Kidney epithelial cell (primary cell): ENCODE data around the gene TRABD. TPM values are rescaled to one million over a fixed set of nuclear protein-coding genes. Genes with fewer than 3 reads are reported as not detected.
"Not testable (repeated sequence)": the region's sequence is repeated elsewhere in the genome, so short reads cannot be mapped to it uniquely, and the experiment has no call there.

Source experiments
- DNase-seq: peaks from one replicate; pipeline ENCODE4 v3.0.0-alpha.2; 2010; ENCODE audit warnings: low read depth
- H3K27me3 ChIP-seq: 2 replicates; pipeline ENCODE4 v1.6.0; 2011; ENCODE audit warnings: low read length; ENCODE audit not compliant: control insufficient read depth, insufficient read depth
- H3K36me3 ChIP-seq: 2 replicates; pipeline ENCODE4 v1.5.1; 2011; ENCODE audit warnings: low read length; ENCODE audit not compliant: control insufficient read depth, insufficient read depth
- H3K4me3 ChIP-seq: 2 replicates; pipeline ENCODE4 v1.5.1; 2011; ENCODE audit warnings: low read depth, mild to moderate bottlenecking, control low read depth, low read length
- total RNA-seq: library from RNA; depleted of rRNA; stranded (reverse); fragments of >200 nt; gene quantifications from 2 replicates; pipeline ENCODE4 v1.2.3, GENCODE V29; 2015
- TF ChIP-seq, protein P1 (sequence below): IDR thresholded peaks from 2 replicates; pipeline ENCODE4 v1.5.1; 2011; ENCODE audit warnings: mild to moderate bottlenecking, moderate library complexity, low read length, control low read depth, inconsistent platforms; ENCODE audit not compliant: insufficient read depth, poor library complexity, severe bottlenecking

TRABD gene
- total RNA-seq, 1 donor from 2014 or later = 60.2 TPM

DNA sequence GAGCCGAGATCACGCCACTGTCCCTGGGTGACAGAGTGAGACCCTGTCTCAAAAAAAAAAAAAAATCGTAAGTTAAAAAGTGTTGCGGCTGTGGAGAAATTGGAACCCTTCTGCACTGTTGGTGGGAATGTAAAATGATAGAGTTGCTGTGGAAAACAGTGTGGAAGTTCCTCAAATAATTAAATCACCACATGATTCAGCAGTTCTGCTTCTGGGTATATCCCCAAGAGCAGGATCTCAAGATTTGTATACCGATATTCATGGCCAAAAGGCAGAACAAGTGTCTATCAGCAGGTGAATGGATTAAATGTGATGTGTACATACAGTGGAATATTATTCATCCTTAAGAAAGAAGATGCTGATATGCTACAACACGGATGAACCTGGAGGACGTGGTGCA, 18.9 kb downstream of the TRABD start:
- no peak for DNase-seq
- no peaks in the 10 kb centered on the region for H3K27me3 ChIP-seq
- H3K4me3 ChIP-seq = no peak overlapping the region
- H3K36me3 ChIP-seq = no peaks in the 10 kb centered on the region
- TF ChIP-seq, protein P1, sequence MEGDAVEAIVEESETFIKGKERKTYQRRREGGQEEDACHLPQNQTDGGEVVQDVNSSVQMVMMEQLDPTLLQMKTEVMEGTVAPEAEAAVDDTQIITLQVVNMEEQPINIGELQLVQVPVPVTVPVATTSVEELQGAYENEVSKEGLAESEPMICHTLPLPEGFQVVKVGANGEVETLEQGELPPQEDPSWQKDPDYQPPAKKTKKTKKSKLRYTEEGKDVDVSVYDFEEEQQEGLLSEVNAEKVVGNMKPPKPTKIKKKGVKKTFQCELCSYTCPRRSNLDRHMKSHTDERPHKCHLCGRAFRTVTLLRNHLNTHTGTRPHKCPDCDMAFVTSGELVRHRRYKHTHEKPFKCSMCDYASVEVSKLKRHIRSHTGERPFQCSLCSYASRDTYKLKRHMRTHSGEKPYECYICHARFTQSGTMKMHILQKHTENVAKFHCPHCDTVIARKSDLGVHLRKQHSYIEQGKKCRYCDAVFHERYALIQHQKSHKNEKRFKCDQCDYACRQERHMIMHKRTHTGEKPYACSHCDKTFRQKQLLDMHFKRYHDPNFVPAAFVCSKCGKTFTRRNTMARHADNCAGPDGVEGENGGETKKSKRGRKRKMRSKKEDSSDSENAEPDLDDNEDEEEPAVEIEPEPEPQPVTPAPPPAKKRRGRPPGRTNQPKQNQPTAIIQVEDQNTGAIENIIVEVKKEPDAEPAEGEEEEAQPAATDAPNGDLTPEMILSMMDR = no peak

DNA sequence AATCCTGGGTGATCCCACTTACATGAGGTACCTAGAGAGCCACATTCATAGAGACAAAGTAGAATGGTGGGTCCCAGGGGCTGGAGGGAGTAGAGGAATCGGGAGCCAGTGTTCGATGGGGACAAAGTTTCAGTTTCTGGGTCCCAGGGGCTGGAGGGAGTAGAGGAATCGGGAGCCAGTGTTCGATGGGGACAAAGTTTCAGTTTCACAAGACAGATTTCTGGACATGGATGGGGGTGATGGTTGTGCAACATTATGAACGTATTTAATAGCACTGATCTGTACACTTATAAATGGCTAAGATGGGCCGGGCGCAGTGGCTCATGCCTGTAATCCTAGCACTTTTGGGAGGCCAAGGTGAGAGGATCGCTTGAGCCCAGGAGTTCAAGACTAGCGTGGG, 19.3 kb downstream of the TRABD start:
- H3K4me3 ChIP-seq, H3K36me3 ChIP-seq, DNase-seq: not testable (repeated sequence)

DNA sequence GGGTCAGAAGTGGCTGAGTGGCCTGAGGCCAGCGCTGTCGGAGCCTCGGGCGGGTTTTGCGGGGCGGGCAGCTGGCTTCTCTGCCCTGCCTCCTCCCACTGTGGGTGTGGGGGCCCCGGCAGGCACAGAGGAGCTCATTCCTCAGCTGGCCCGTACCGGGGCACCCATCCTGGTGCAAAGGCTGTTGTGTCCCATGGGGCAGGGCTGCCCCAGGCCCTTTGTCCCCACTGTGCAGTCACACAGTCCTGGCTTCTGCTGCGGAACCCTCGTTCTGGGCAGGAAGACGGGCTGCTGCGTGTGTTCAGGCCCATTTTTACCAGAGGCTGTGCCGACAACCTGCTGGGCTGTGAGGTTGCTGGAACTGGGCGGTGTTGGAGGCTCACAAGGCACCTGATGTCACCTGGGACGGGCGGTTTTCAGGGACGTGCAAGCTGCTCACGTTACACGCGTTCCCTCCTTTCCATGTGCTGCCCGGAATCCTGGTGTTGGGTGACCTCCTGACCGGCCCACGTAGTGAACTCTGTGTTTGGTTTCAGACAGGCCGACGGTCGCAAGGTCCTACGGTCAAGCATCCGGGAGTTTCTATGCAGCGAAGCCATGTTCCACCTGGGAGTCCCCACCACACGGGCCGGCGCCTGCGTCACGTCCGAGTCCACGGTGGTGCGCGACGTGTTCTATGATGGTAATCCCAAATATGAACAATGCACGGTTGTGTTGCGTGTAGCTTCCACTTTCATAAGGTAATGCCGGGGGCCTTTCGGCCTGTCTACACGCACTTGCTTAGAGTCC, 20.3 kb downstream of the TRABD start:
- no peak overlapping the region for H3K4me3 ChIP-seq
- no peak for DNase-seq
- H3K36me3 ChIP-seq = peaks cover 6% of the 10 kb centered on the region
- TF ChIP-seq, protein P1 = no peak
- H3K27me3 ChIP-seq = no peaks in the 10 kb centered on the region

More for the DNA sequence above, 19.3 kb downstream of the TRABD start:
- not testable (repeated sequence) for H3K27me3 ChIP-seq

DNA sequence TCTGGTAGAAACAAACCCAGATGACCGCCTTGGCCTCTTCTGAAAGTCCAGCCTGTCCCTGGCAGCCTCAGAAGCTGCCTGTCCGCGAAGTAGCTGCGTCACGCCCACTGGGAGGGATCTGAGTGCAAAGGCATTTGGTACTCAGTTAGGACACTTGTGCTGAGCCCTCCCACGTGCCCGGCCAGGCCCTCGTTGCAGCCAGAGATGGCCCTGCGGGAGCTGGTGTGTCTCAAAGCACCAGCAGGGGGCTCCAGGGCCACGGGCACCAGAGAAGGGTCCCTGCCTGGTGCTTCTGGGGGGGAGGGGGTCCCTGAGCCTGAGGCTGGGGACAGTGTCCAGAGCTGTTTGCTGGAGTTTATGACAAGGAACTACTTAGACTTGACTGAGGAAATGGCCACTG, 20.9 kb downstream of the TRABD start:
- Histone ChIP-seq H3K27me3 (no peaks in the 10 kb centered on the region), H3K4me3 (no peak overlapping the region), H3K36me3 (peaks cover 6% of the 10 kb centered on the region)
- no peak for DNase-seq
- TF ChIP-seq, protein P1 = peak; percentile 52

DNA sequence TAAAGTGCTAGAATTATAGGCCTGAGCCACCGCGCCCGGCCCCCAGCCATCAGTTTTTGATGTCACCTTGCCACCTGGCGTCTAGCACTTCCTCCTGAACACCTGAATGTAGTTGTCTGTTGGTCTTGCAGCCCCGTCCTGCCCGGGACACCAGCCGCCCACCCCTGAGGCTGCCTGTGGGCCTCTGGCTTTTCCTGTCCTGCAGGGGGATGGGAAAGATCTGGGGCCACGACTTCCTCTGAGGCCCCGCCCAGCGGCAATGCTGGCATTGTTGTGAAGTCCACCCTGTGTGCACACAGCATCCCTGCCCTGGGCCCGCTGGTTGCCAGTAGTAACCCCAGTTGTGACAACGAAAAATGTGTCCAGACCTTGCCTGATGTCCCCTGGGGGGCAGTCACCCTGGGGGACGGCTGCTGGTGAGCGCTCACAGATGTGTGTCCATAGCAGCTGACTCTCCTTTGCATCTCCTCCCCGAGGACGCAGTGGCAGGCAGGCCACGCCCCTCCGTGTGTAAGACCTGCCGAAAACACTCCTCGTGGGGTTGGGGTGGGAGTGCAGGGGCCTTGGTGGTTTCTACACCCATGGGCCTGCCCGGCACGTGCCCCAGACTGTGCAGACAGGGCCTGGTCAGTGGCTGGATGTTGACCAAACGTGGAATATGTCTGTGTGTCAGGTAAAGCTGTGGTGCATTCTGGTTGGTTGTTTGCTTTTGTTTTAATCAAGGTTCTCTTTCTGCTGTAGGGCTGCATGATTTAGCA, 21.8 kb downstream of the TRABD start:
- no peak for DNase-seq
- TF ChIP-seq, protein P1 = no peak
- H3K36me3 ChIP-seq = peaks cover 6% of the 10 kb centered on the region
- H3K27me3 ChIP-seq = no peaks in the 10 kb centered on the region
- H3K4me3 ChIP-seq = no peak overlapping the region

DNA sequence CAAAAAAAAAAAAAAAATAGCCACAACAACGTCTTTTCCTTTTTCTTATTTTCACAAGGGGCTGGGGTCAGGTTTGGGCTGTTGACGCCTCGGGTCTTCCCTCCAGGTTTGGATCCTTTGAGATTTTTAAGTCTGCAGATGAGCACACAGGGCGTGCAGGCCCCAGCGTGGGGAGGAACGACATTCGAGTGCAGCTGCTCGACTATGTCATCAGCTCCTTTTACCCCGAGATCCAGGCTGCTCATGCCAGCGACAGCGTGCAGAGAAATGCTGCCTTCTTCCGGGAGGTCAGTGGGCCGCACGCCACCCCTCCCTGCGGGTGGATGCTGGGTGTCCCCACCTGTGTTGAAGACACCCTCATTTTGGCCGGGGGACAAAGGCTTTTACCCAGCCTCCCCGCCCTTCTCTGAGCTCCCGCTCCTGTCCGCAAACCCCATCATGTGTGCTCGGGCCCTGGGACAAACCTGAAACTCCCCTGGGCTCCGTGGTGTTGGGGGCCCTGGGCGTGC, 22.8 kb downstream of the TRABD start:
- Histone ChIP-seq H3K27me3 (no peaks in the 10 kb centered on the region), H3K4me3 (no peak overlapping the region), H3K36me3 (peaks cover 9% of the 10 kb centered on the region)
- no peak for DNase-seq
- TF ChIP-seq, protein P1 = no peak
